ENCODE results near the gene PELI2.

DNA sequence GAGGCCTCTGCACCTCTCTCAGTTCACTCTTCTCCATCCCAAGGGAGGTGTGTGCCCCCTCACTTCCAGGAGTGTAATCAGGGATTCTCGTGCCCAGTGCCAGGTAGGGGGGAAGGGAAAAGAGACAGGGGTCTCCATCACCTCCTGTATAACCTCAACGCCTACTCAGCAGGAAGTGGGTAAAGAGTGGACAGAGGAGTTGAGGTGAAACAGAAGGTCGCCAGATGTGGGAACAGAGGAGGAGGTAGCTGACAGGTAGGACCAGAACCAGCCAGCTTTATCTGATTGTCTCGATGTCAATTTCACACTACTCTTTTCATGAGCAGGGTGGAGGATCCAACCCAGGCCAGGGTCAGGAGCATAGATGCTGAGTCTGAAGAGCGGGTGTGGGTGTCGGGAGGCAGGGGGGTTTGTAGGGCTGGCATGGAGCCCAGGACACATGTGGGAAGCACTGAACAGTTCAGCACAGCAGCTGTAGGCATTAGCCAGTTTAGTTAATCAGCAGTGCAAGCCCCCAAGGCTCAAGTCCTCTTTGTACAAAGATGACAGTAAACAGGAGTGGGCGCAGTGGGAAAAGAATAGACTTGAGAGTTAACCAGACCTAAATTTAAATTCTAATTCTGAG, 213.5 kb downstream of the PELI2 start:
- TF ChIP-seq CTCF (IDR thresholded peaks at IDR 0.05; ENCODE audit: insufficient read depth, low read length, poor library complexity, severe bottlenecking): no peak
- no peak for TF ChIP-seq EZH2phosphoT487 (conservative IDR thresholded peaks at IDR 0.05; ENCODE audit: low read length)

All from SU-DHL-6 (cell line).